Endothelial cell of umbilical vein (primary cell): ENCODE results near the gene COL4A1. TPM values are rescaled to one million over a fixed set of nuclear protein-coding genes. Genes with fewer than 3 reads are reported as not detected.

Experiments used
- BruUV-seq: library from RNA; stranded (reverse); fragments of 400-500 nt; replicated peaks from 2 replicates; lab custom pipeline; 2021; lab: Mats Ljungman, UMichigan
- CTCF ChIA-PET: fragments of 300-600, 350-600 bp; sonication (Branson Sonifier 250); formaldehyde crosslinking; loops from one replicate; lab custom pipeline; 2021; ENCODE audit warnings: antibody characterized with exemption, inconsistent platforms; lab: Charles Lee
- POLR2A ChIA-PET: fragments of 300-600, 350-600 bp; sonication (Branson Sonifier 250); formaldehyde crosslinking; loops from one replicate; lab custom pipeline; 2021; ENCODE audit warnings: antibody characterized with exemption, inconsistent platforms; lab: Charles Lee
- DNase-seq: peaks from one replicate; pipeline ENCODE4 v3.0.0-alpha.2; 2011; ENCODE audit warnings: low read depth, low spot score
- FAIRE-seq: peaks from 2 replicates; lab custom pipeline; 2011; peaks lifted over from hg19 to GRCh38; lab: Jason Lieb, UNC
- H2AFZ ChIP-seq: 2 replicates; pipeline ENCODE4 v1.6.0; 2012; ENCODE audit warnings: low read depth, low read length, control low read depth, inconsistent platforms
- H3K27ac ChIP-seq: 2 replicates; pipeline ENCODE4 v1.5.1; 2011; ENCODE audit warnings: low read depth, mild to moderate bottlenecking, control low read depth, low read length, moderate library complexity; ENCODE audit not compliant: insufficient read depth
- H3K27me3 ChIP-seq, 2 experiments: 2 replicates each; pipeline versions ENCODE4 v1.6.0 to v1.6.1; 2011; ENCODE audit warnings: low read length in 2 of 2, mixed read lengths in 1 of 2; ENCODE audit not compliant: control insufficient read depth in 2 of 2, insufficient read depth in 2 of 2
- H3K36me3 ChIP-seq, 2 experiments: 2 replicates in 1 of 2; 3 replicates in 1 of 2; pipeline ENCODE4 v1.5.1; 2011; ENCODE audit warnings: low read length in 2 of 2, mild to moderate bottlenecking in 1 of 2, moderate library complexity in 1 of 2; ENCODE audit not compliant: control insufficient read depth in 2 of 2, insufficient read depth in 2 of 2; ENCODE audit errors: extremely low read depth in 1 of 2
- H3K4me1 ChIP-seq: 3 replicates; pipeline ENCODE4 v1.5.1; 2011; ENCODE audit warnings: mild to moderate bottlenecking, low read length; ENCODE audit not compliant: control insufficient read depth, insufficient read depth; ENCODE audit errors: extremely low read depth
- H3K4me2 ChIP-seq: 2 replicates; pipeline ENCODE4 v1.6.1; 2011; ENCODE audit warnings: low read length, control low read depth, mixed read lengths; ENCODE audit not compliant: insufficient read depth
- H3K4me3 ChIP-seq, 3 experiments: fragments of 200-600 bp in 1 of 3; sonication (generic), shearing (Covaris generic) in 1 of 3; replicated peaks in 1 of 3; 2 replicates each; pipeline ENCODE4 v1.5.1; 2011 to 2016; ENCODE audit warnings: control low read depth in 3 of 3, low read length in 3 of 3, mild to moderate bottlenecking in 2 of 3, inconsistent platforms in 1 of 3, low read depth in 1 of 3, moderate library complexity in 1 of 3; ENCODE audit not compliant: insufficient read depth in 1 of 3
- H3K79me2 ChIP-seq: 2 replicates; pipeline ENCODE4 v1.6.0; 2012; ENCODE audit warnings: low read length, inconsistent platforms; ENCODE audit not compliant: control insufficient read depth, insufficient read depth
- H3K9ac ChIP-seq: replicated peaks from 2 replicates; pipeline ENCODE3; 2011; ENCODE audit warnings: low read length, control low read depth; ENCODE audit not compliant: insufficient read depth; ENCODE audit errors: extremely low read depth
- H3K9me1 ChIP-seq: replicated peaks from 3 replicates; pipeline ENCODE4 v1.6.0; 2011; ENCODE audit warnings: mild to moderate bottlenecking, low read length; ENCODE audit not compliant: control insufficient read depth, insufficient read depth; ENCODE audit errors: extremely low read depth
- H3K9me3 ChIP-seq: replicated peaks from 2 replicates; pipeline ENCODE4 v1.5.1; 2012; ENCODE audit warnings: low read length, inconsistent platforms; ENCODE audit not compliant: control insufficient read depth, insufficient read depth
- H4K20me1 ChIP-seq: replicated peaks from 2 replicates; pipeline ENCODE3; 2011; ENCODE audit warnings: mild to moderate bottlenecking, low read length; ENCODE audit not compliant: control insufficient read depth, insufficient read depth; ENCODE audit errors: extremely low read depth
- EZH2 ChIP-seq: IDR thresholded peaks from 2 replicates; pipeline ENCODE4 v1.6.1; 2012; ENCODE audit warnings: borderline replicate concordance, low read depth, mild to moderate bottlenecking, moderate library complexity, low read length, inconsistent platforms; ENCODE audit not compliant: severe bottlenecking
- FOS ChIP-seq: IDR thresholded peaks from 2 replicates; pipeline ENCODE4 v1.6.1; 2011; ENCODE audit warnings: mild to moderate bottlenecking, low read length, moderate library complexity, borderline replicate concordance; ENCODE audit not compliant: insufficient read depth
- GATA2 ChIP-seq: IDR thresholded peaks from 2 replicates; pipeline ENCODE4 v1.7.0; 2011; ENCODE audit warnings: low read depth, mild to moderate bottlenecking, moderate library complexity, mixed read lengths, low read length; ENCODE audit not compliant: insufficient read length, insufficient read depth
- JUN ChIP-seq: IDR thresholded peaks from 2 replicates; pipeline ENCODE4 v1.6.1; 2011; ENCODE audit warnings: borderline replicate concordance, low read depth; ENCODE audit not compliant: insufficient read length, insufficient read depth
- MYC ChIP-seq: IDR thresholded peaks from one replicate; pipeline ENCODE4 v1.6.1; 2011; ENCODE audit warnings: mild to moderate bottlenecking, low read depth, low read length
- POLR2A ChIP-seq: IDR thresholded peaks from 2 replicates; pipeline ENCODE4 v1.6.1; 2012; ENCODE audit warnings: low read depth, mild to moderate bottlenecking, control low read depth, low read length
- POLR2AphosphoS5 ChIP-seq: IDR thresholded peaks from 2 replicates; pipeline ENCODE4 v1.6.1; 2012; ENCODE audit warnings: low read depth, mild to moderate bottlenecking, control low read depth, low read length, moderate library complexity; ENCODE audit not compliant: insufficient read depth
- dilution Hi-C: fragments of 300-500 bp; cut with MboI; formaldehyde crosslinking; loops from one replicate; pipeline ENCODE4 v1.15.0; 2019; ENCODE audit warnings: low sequenced_read_pairs; ENCODE audit not compliant: extremely low pct_ligation_motif_present
- intact Hi-C: fragments of 100-400 bp; cut with micrococcal nuclease; formaldehyde crosslinking; loops from one replicate; pipeline ENCODE4 v1.10.0; 2022
- polyA plus RNA-seq, 4 experiments: library from polyadenylated mRNA; depleted of rRNA in 3 of 4; stranded (reverse) in 3 of 4; unstranded in 1 of 4; fragments of >200 nt; gene quantifications; 2 replicates each; pipeline versions ENCODE4 v1.2.1 to v1.2.3, GENCODE V29; 2011 to 2012; ENCODE audit warnings: missing spikeins in 1 of 4
- total RNA-seq: library from RNA; stranded (reverse); gene quantifications from 2 replicates; pipeline ENCODE4 v1.2.3, GENCODE V29; 2021
- TF ChIP-seq, protein P1 (sequence below): IDR thresholded peaks from 2 replicates; pipeline ENCODE4 v1.6.1; 2011; ENCODE audit not compliant: insufficient read depth, insufficient read length
- TF ChIP-seq, protein P2 (sequence below), 2 donors: IDR thresholded peaks; 1 replicate in 1 of 2; 2 replicates in 1 of 2; pipeline ENCODE4 v1.5.1; 2011; ENCODE audit warnings: low read length in 2 of 2, mild to moderate bottlenecking in 2 of 2, moderate library complexity in 2 of 2, control low read depth in 1 of 2, inconsistent platforms in 1 of 2, low read depth in 1 of 2; ENCODE audit not compliant: insufficient read depth in 1 of 2; ENCODE audit errors: extremely low read depth in 1 of 2

Gene COL4A1
- total and polyA plus RNA-seq, 2 donors (not counting 3 experiments of a cell fraction or from before 2014, with no cell fraction given), result 384 to 1,119 TPM

DNA sequence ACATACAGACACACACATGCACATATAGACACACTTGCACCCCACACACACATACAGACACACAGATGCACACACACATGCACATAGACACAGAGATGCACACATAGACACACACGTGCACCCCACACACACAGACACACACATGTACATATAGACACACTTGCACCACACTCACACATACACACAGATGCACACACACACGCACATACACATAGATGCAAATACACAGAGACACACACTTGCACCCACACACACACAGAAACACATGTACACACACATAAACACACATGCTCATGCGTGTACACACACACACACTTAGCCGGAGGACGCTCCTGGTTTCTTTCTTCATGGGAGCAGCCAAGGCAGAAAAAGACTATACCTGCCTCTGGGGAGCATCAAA is 10.1 kb upstream of the COL4A1 start:
- ChIA-PET CTCF (no interaction called here), POLR2A (no interaction called here)
- H3K4me1 ChIP-seq, result peaks cover 27% of the 10 kb centered on the region
- no peak for FAIRE-seq
- H3K9me3 ChIP-seq, result no peaks in the 10 kb centered on the region
- dilution Hi-C loops (no loop called here), intact Hi-C loops (no loop called here)
- no TSS peak for BruUV-seq
- peaks cover 8 to 10% of the 10 kb centered on the region in 2 experiments for H3K36me3 ChIP-seq
- no peak overlapping the region for H3K4me3 ChIP-seq
- H3K9me1 ChIP-seq, result no peaks in the 10 kb centered on the region
- H2AFZ ChIP-seq, result no peak overlapping the region
- H3K9ac ChIP-seq, result no peak overlapping the region
- TF ChIP-seq POLR2A (no peak), GATA2 (no peak)
- TF ChIP-seq, protein P1, sequence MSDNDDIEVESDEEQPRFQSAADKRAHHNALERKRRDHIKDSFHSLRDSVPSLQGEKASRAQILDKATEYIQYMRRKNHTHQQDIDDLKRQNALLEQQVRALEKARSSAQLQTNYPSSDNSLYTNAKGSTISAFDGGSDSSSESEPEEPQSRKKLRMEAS, result no peak
- no peak overlapping the region for H3K27ac ChIP-seq
- DNase-seq, result no peak
- H3K79me2 ChIP-seq, result peaks cover 67% of the 10 kb centered on the region
- H3K27me3 ChIP-seq, result no peaks in the 10 kb centered on the region
- H4K20me1 ChIP-seq, result no peaks in the 10 kb centered on the region
- no peak overlapping the region for H3K4me2 ChIP-seq

DNA sequence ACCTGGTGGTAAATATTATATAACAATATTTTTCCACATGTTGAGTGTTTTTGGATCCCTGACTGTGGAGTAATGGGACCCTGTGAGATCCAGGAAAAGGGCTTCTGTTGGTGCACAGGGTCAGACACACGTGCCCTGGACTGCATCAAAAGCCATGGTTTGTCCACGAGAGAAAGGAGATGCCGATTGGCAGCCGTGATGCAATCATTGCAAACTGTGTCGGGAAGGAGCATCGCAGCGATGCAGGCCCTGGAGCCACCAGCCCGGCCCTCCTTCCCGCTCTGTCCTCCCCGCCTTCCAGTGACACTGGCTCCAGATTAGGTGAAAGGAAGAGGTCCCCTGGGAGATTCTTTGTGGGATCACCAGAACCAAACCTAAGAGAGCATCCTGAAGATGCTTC is 9.2 kb upstream of the COL4A1 start:
- dilution Hi-C loops (no loop called here), intact Hi-C loops (no loop called here)
- Histone ChIP-seq H3K9me3 (no peaks in the 10 kb centered on the region), H3K4me1 (peaks cover 32% of the 10 kb centered on the region), H3K9me1 (no peaks in the 10 kb centered on the region), H3K36me3 (peaks cover 9 to 12% of the 10 kb centered on the region in 2 experiments), H2AFZ (no peak overlapping the region), H3K9ac (no peak overlapping the region), H3K4me2 (no peak overlapping the region), H3K27me3 (no peaks in the 10 kb centered on the region), H3K27ac (no peak overlapping the region), H3K79me2 (peaks cover 67% of the 10 kb centered on the region), H4K20me1 (no peaks in the 10 kb centered on the region), H3K4me3 (no peak overlapping the region)
- TF ChIP-seq FOS (no peak), JUN (no peak), POLR2AphosphoS5 (no peak), POLR2A (no peak), EZH2 (no peak), GATA2 (no peak), MYC (no peak)
- TF ChIP-seq, protein P1, result no peak
- TF ChIP-seq, protein P2, sequence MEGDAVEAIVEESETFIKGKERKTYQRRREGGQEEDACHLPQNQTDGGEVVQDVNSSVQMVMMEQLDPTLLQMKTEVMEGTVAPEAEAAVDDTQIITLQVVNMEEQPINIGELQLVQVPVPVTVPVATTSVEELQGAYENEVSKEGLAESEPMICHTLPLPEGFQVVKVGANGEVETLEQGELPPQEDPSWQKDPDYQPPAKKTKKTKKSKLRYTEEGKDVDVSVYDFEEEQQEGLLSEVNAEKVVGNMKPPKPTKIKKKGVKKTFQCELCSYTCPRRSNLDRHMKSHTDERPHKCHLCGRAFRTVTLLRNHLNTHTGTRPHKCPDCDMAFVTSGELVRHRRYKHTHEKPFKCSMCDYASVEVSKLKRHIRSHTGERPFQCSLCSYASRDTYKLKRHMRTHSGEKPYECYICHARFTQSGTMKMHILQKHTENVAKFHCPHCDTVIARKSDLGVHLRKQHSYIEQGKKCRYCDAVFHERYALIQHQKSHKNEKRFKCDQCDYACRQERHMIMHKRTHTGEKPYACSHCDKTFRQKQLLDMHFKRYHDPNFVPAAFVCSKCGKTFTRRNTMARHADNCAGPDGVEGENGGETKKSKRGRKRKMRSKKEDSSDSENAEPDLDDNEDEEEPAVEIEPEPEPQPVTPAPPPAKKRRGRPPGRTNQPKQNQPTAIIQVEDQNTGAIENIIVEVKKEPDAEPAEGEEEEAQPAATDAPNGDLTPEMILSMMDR (IDR thresholded peaks at IDR 0.05; ENCODE audit: extremely low read depth in 1 of 2, insufficient read depth in 1 of 2, low read depth in 1 of 2, low read length in 2 of 2), result no peak
- BruUV-seq, result no TSS peak
- FAIRE-seq (no peak), DNase-seq (no peak)
- POLR2A ChIA-PET, result no interaction called here
- CTCF ChIA-PET, result interaction anchor here (1.0 kb wide), 1 partner anchor 10 kb away, joined by 3 read pairs; the partner anchor contains the start of genes COL4A1 and COL4A2
